ENCODE results near the gene CCND2.

GRCh38 chr12:4230526-4230925, 43.0 kb upstream of the CCND2 start:
- TF ChIP-seq CTCF (conservative IDR thresholded peaks at IDR 0.05) = no peak
- TF ChIP-seq ZFX (IDR thresholded peaks at IDR 0.05) = no peak

All from C4-2B (cell line).